Stimulated activated CD4-positive, alpha-beta T cell treated with anti-CD3 and anti-CD28 coated beads, Interleukin-4, amount 100 ng/mL, for 1 hour (primary cell): ENCODE data around the gene KHDRBS1.
"Not testable (repeated sequence)": the region's sequence is repeated elsewhere in the genome, so short reads cannot be mapped to it uniquely, and the experiment has no call there.

Experiments
- DNase-seq: peaks from one replicate; pipeline ENCODE4 v3.0.0-alpha.2; 2020

KHDRBS1 gene

GRCh38 chr1:32066489-32066873, 52.8 kb downstream of the KHDRBS1 start:
- no peak for DNase-seq

GRCh38 chr1:32068957-32069588, 55.4 kb downstream of the KHDRBS1 start:
- no peak for DNase-seq

- DNase-seq = no peak
Observed at GRCh38 chr1:32071758-32072621, 58.3 kb downstream of the KHDRBS1 start.

GRCh38 chr1:32072622-32073298, 59.1 kb downstream of the KHDRBS1 start, which contains the start of gene TMEM39B:
TMEM39B (plus strand) TSS chr1:32072939; CDS start chr1:32073048, 109 bp downstream.
- DNase-seq = peak; percentile 92

- no peak for DNase-seq
Observed at GRCh38 chr1:32073299-32074229, 59.9 kb downstream of the KHDRBS1 start.

GRCh38 chr1:32074841-32075240, 61.2 kb downstream of the KHDRBS1 start:
- DNase-seq = no peak

GRCh38 chr1:32077451-32077850, 63.8 kb downstream of the KHDRBS1 start:
- DNase-seq = no peak

- DNase-seq = no peak
Observed at GRCh38 chr1:32082022-32082421, 68.4 kb downstream of the KHDRBS1 start.

- DNase-seq = not testable (repeated sequence)
Observed at GRCh38 chr1:32086381-32086780, 72.7 kb downstream of the KHDRBS1 start.

- no peak for DNase-seq
Observed at GRCh38 chr1:32091176-32091575, 77.5 kb downstream of the KHDRBS1 start.

- DNase-seq = no peak
Observed at GRCh38 chr1:32091591-32091990, 77.9 kb downstream of the KHDRBS1 start.
